HG03108 (cell line): Measurements from ENCODE around the gene PTPRH.
"Not testable (repeated sequence)": the region's sequence is repeated elsewhere in the genome, so short reads cannot be mapped to it uniquely, and the experiment has no call there.

Experiments
- ATAC-seq: cut with Tn5 transposase; IDR thresholded peaks from one replicate; pipeline ENCODE4 v1.9.1; 2021; ENCODE audit warnings: moderate library complexity; ENCODE audit not compliant: unreplicated experiment

The PTPRH gene

DNA sequence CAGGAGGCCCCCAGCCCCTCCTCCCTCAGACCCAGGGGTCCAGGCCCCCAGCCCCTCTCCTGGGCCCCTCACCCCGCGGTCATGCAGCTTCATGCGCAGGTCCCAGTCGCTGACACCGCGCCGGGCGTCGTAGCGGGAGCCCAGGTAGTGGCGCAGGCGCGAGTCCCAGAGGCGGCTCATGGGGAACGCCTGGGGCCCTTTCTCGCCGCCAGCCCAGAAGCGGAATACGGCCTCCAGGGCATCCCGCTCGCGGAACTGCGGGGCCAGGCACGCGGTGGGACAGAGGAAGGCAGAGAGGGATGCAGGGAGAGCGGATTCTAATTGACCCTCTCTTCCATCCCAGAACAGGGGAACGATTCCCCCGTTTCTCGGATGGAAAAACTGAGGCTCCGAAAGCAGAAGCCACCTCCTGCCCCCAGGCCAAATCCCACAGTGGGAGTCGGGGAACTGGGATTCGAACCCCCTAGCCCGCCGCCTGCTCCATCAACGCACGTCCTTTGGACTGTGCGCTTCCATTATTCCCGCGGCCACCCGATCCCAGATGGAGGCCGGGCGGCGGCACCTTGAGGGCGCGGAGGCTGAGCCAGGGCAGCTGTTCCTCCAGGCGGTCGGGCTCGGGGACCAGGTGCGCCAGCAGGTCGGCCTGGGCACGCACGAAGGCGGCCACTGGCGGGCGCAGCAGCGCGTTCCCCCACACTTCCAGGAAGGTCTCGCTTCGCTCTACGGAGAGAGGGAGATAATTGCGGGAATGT lies 47.6 kb downstream of the PTPRH start:
- no peak for ATAC-seq

DNA sequence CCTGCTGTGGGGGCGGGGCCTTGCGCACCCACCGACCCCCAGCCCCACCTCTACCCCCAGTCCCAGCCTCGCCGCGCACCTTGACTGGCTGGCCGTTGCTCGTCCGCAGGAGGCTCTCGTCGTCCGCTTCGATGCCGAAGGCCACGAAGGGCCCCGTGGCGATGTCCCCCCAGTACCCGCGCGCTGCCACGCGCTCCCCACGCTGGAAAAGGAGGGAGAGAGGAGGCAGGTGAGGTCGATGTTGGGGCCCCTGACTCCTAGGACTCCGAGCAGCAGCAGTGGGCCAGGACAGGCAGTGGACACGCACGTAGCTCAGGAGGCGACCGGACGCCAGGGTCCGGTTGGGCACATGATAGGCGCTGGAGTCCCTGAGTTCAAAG lies 48.3 kb downstream of the PTPRH start:
- ATAC-seq, result no peak

DNA sequence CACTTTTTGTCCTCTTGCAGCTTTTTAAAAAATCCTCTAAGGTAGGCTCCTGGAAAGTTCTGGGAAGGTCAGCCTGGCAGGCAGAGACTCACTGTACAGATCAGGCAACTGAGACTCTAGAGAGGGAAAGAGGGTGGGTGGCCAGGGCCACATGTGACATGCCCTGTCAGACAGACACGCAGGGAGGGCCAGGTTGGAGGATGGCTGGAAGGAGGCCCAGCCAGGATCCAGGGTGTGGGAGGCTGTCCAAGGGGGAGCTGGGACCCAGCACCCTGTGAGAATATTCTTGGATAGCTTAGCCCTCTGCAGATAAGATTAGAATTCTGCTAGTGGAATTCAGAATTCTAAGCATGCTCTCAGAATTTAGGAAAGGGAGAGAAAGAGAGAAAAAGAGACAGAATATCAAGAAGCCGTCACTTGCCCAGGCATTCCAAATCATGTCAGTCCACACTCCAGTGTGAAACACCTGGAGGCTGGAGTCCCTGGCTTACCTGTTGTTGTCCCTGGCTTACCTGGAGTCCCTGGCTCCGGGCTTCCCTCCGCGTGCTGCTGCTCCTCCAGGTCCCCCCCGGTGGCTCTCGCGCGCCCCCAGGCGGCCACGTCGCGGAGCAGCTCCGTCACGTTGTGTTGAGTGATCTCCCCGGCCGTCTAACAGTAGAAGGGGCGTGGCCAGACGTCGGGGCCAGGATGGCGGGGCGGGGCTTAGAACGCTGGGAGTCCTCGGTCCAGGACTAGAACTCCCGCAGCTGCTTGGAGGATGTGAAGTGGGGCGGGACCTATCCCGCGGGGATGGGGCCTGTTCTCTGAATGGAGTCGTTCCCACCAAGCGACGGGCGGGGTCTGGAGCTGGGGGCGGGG lies 48.9 kb downstream of the PTPRH start:
- peak; percentile 56 for ATAC-seq

DNA sequence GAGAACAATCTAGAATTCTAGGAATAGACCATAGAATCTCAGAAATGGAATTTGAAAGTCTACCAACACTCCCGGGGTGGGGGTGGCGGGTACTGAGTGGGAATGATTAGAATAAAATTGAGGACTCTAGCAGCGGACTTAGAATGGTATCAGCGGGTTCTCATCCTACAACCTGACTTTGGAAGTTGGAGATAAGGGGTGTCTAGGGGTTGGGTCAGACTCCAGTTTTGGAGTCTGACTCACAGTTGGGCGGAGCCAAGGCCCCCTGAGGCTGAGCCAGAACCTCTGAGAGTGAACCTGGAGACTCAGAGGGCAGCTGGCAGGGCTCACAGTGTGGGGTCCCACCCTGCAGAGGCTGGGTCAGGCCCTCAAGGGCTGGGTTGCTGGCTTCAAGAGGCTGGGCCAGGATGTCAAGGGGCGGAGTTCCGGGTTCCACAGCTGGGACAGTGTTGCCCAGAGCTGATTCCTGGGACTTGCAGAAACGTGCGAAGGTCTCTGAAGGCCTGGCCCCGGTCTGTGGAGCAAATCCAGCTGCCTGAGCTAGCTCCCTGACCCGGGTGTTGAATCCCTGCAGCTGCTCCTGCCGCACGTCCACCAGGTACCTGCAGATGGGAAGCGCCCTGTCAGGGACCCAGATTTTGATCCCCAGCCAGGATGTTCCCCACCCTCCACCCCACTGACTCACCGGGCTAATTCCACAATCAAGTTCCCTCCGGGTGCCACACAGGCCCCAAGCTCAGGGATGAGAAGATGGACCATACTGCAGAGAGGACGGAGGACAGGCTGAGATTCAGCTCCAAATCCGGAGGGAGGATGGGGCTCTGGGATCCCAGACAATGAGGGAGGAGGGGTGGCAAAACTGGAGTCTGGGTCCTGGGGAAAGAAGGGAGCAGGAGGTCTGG lies 50.2 kb downstream of the PTPRH start:
- ATAC-seq, result no peak

DNA sequence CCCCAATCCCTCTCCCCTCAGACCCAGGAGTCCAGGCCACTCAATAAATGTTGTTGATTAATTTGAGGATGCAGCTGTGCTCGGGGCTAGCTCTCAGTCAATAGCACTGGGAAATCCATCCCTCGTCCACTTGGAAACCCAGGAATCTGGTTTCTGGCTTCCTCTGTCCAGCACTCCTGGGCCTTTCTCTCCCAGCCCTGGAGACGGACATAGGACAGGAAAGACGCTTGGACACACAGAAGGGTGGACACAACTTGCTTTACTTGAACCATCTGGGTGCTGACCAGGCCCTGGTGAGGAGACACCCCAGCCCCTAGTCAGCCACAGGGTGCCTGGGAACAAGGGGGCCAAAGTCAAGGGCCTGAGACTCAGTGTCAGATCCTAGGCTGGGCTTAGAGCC lies 50.9 kb downstream of the PTPRH start:
- ATAC-seq, result no peak

DNA sequence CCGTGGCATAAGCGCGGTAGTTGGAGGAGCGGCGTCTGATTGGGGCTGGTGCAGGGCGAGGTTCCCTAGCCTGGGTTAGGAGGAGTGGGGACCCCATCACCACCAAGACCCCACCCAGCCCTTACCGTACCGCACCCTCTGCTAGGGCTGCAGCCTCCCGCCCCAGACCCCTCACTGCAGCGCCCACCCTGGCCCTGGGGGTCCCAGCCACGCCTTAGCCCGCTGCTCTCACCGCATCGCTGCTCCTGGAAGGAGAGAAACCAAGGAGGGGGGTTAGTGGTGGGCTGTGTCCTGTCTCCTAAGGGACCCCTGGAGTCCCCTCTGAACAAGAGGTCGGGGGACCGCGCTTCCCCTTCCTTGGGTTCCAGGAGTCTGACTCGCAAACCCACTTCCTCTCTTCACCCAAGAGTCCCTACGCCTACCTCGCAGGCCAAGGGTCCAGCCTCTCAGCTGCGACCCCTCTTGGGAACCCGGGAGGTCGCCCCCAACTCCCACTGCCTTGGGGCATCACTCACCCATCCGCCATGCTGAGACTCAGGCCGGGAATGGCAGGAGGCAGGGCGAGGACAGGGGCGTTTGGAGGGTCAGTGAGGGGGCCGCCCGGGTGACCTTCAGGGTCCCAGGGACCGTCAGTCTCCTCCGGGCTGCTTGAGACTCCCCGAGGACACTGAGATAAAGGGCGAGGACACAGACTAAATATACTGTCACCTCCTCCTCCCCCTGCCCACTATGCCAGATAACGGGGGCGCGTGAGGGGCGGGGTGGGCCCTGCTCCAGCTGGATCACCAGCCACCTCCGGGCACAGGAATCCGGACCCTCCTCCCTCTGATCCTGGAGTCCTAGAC lies 52.0 kb downstream of the PTPRH start, which contains the start of gene TNNI3:
TSS of gene TNNI3 (minus strand) at position 669 of the 845 bp plus-strand sequence. CDS start at position 526, 143 bp downstream.
- no peak for ATAC-seq

DNA sequence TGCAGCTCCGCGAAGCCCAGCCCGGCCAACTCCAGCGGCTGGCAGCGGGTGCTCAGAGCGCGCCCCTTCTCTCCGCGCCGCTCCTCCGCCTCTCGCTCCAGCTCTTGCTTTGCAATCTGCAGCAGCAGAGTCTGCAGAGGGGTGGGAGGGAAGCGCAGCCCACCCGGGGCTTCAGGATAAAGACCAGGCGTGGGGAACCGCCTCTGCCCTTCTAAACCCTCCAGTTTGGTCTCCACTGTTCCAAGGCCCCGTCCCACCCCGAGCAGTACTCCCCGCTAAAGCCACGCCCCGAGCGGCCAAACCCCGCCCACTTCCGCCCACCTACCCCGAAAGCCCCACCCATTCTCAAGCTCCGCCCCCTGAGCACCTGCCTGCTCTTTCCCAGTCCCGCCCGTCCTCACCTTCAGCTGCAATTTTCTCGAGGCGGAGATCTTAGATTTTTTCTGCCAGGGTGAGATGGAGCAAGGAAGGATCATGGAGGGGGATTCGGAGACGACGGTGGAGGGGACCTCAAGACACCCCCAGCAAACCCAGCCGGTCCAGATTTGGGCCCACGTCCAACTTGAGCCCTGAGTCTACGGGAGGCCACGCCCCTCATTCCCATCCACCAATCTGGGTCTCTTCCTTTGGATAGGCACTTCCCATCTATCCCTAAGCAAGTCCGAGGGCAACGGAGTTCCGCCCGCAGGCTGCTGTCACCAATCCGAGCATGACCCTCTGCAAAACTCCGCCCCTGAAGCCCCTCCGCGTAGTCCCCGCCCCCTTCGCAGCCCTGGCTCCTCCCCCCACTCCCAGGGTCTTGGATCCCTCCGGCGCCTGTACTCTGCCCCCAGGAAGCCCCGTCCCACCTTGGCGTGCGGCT lies 52.9 kb downstream of the PTPRH start:
- no peak for ATAC-seq

DNA sequence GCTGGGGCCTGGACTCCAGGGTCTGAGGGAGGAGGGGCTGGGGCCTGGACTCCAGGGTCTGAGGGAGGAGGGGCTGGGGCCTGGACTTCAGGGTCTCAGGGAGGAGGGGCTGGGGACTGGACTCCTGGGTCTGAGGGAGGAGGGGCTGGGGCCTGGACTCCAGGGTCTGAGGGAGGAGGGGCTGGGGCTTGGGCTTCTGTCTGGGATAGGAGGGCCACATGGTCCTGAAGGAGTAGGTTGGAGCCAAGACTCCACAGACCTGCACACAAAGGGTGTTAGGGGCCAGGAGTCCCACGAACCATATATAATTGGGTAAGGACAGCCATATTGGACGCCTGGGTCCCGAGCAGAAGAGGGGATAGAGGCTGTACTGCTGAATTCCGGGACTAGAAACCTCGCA lies 53.5 kb downstream of the PTPRH start:
- ATAC-seq, result not testable (repeated sequence)

DNA sequence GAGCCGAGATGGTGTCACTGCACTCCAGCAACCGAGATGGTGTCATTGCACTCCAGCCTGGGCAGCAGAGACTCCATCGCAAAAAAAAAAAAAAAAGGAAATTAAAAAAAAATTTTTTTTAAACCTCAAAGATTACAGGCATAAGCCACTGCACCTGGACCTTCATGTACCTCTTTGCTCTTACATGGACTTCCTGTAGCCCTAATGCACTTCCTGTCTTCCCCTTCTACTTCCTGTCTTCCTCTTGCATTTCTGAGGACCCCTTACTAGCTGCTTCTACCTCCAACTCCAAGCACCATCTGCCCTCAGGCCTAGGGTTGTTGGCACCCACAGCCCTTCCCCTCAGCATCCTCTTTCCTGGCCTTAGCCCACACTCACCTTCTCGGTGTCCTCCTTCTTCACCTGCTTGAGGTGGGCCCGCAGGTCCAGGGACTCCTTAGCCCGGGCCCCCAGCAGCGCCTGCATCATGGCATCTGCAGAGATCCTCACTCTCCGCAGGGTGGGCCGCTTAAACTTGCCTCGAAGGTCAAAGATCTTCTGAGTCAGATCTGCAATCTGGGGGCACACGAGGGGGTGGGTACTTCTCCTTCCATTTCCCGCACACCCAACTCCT lies 55.5 kb downstream of the PTPRH start:
- no peak for ATAC-seq

DNA sequence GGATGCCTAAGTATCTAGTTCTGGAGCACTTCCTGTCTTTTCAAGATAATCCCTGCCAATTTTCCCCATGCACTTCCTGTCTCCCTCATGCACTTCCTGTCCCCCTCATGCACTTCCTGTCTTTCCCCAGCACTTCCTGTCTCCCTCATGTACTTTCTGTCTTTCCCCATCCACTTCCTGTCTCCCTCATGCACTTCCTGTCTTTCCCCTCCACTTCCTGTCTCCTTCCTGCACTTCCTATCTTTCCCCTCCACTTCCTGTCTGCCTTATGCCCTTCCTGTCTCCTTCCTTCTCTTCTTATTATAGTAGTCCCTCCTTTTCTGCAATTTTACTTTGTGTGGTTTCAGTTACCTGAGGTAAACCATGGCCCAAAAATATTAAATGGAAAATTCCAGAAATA lies 57.3 kb downstream of the PTPRH start:
- ATAC-seq, result no peak

DNA sequence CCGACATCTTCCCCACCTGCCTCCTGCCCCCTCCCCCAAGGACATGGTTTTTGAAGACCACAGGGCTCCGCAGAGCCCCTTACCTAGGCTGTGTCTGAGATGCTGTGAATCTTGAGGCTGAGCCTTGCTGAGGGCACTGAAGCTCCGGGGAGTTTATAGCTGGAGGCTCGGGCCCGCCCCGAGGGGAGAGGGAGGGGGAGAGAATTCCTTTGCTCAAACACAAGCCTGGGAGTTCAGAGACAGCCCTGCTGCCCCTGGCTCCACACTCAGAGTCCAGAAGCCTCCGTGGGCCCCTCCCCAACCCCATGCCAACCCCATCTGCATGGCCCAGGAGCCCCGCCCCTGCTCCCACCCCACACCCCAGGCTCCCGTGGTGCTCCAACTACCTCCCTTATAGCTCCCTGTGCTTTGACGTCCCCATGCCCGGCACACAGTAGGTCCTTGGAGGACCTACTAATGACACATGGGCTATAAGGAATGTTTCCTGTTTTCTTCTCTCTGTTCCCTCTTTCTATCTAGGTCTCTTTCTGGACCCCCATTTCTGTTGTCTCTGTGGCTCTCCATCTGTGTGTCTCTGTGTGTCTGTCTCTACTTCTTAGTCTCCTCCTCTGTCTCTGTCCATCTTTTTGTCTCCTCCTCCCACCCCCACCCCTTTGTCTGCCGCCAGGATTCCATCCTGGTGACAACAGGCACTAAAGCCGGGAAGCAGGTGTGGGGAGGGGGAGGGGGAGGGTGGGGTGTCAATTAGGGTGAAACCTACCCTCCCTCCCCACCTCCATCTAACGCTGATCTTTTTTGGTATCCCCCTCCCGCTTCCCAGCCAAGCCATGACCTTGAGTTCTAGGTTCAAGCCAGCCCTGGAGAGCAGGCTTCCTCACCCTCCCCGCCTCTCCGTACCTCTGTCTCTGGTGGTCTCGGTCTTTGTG lies 60.0 kb downstream of the PTPRH start, which contains the start of gene TNNT1:
TSS of gene TNNT1 (minus strand) at position 129 of the 926 bp plus-strand sequence. CDS start 2,049 bp downstream, outside the sequence.
- no peak for ATAC-seq

DNA sequence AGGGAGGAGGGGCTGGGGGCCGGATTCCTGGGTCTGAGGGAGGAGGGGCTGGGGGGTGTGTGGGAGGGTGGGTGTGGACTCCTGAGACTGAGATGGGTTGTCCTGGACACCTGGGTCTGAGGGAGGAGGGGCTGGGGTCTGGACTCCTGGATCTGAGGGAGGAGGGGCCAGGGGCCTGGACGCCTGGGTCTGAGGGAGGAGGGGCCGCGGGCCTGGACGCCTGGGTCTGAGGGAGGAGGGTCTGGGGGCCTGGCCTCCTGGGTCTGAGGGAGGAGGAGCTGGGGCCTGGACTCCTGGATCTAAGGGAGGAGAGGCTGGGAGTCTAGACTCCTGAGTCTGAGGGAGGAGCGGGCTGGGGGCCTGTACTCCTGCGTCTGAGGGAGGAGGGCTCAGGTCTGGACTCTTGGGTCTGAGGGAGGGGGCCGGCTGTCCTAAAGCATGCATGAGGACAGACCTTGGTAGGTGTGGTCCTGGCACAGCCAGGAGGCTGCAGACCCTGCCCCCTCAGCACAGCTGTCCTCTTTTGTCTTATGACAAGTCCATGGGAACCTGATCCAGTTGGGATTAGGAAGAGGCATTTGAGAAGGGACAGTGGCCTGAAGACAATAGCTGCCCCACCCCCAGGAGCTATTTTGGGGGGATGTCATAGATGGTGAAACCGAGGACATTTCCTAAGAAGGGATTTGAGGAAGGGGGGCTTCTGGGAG lies 61.6 kb downstream of the PTPRH start:
- no peak for ATAC-seq

DNA sequence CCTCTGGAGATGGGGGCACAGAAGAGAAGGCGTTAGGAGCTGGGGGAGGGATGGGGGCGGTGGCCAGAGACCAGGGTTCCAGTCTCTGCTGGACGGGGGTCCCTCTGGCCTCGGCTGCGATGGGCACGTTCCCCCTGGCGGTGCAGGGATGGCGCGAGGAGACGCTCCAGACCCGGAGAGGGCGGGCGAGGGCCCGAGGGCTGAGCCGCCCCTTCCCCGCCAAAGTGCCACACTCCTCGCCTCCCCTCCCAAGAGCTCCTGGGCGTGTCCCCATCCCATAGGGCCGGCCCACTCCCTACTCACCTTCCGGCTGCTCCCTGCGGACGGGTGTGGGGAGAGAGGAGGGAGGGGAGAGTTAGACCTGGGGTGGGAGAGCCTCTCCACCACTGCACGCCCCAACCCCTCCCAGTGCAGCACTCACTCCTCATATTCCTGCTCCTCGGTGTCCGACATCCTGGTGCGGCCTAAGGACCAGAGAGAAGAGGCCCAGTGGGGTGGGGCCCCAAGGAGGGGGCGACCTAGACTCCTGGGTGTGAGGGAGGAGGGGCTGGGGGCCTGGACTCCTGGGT lies 62.5 kb downstream of the PTPRH start:
- no peak for ATAC-seq

DNA sequence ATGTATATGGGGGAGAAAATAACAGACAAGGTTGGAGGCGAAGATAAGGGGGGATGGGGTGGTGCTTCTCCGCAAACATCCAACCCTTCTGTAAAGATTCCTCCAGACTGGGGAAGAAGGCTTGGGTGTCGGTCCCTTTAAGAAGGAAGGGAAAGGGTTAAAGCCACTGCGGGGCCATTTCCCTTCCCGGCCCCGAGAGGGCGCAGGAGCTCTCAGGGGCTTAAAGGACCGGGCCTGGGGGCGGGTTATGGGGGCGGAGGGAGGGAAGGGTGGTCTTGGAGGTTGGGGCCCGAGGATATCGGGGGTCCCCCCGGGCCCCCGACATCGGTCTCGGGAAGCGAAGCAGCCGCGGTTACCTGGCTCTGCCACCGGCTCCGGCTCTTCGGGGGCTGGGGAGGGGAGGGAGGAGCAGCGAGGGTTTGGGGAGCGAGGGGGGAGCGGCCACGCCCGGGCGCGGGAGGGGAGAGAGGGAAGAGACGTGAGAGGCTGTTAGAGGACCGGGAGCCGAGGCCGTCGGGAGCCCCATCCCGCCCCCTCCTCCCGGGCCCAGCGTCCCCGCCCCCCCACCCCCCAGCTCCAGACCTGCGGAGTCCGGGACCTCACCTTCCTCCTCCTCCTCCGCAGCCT lies 63.1 kb downstream of the PTPRH start:
- no peak for ATAC-seq

DNA sequence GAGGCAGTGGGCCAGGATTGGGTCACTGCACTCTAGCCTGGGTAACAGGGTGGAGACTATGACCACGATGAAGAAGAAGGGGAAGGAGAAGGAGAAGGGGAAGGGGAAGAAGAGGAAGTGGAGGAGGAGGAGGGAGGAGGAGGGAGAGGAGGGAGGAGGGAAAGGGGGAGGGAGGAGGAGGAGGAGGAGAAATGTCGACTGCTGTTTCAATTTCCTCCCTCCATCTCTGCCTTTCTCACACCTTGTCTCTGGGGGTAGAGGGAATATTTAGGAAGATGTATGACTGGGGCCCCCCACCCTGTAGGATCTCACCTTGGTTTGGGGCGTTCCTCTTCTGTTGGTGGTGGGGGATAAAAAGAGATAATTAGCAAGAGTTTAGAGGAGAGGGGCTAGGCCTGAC lies 64.1 kb downstream of the PTPRH start:
- ATAC-seq, result no peak

DNA sequence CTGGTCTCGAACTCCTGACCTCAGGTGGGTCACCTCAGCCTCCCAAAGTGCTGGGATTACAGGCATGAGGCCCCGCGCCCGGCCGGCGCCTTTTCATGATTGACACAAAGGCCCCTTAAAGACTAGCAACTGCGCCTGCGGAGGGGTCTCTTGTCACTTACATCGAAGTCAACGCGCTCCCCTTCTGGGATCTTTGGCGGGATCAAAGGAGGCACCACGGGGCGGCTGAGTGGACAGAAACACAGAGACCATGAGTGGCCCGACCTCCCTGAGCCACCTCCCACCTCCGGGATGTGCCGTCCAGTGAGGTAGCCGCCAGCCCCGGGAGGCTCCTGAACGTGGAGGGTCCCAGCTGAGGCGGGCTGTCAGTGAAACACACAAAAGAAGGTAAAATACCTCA lies 67.6 kb downstream of the PTPRH start:
- ATAC-seq, result no peak
